SK-N-SH (cell line): ENCODE results near the gene CNGA2. TPM values are rescaled to one million over a fixed set of nuclear protein-coding genes. Genes with fewer than 3 reads are reported as not detected.

ENCODE experiments used
- CTCF ChIA-PET: fragments of 300-600, 350-600 bp; formaldehyde crosslinking; extraction: SDS; loops from one replicate; lab custom pipeline; 2021; lab: Yijun Ruan, JAX
- POLR2A ChIA-PET: fragments of 350-600 bp; sonication (Branson Sonifier 250); formaldehyde crosslinking; extraction: SDS; loops from one replicate; lab custom pipeline; 2020; ENCODE audit warnings: antibody characterized with exemption, inconsistent platforms; lab: Yijun Ruan, JAX
- DNase-seq: peaks from one replicate; pipeline ENCODE4 v3.0.0; 2012
- H2AFZ ChIP-seq: fragments of 200-600 bp; sonication (generic); 2 replicates; pipeline ENCODE4 v1.8.1; 2016; ENCODE audit warnings: antibody characterized with exemption, mild to moderate bottlenecking, low read depth
- H3F3A ChIP-seq: fragments of 200-600 bp; sonication (generic); replicated peaks from 2 replicates; pipeline ENCODE3; 2016; ENCODE audit warnings: antibody characterized with exemption, mild to moderate bottlenecking; ENCODE audit not compliant: insufficient read depth
- H3K27ac ChIP-seq, 2 experiments: fragments of 200-500 bp in 1 of 2; fragments of 200-600 bp in 1 of 2; sonication (Bioruptor generic) in 1 of 2; sonication (generic), shearing (Covaris generic) in 1 of 2; 2 replicates each; pipeline versions ENCODE4 v1.5.1 to v1.6.1; 2014 to 2016; ENCODE audit warnings: low read depth in 2 of 2, inconsistent platforms in 1 of 2, low read length in 1 of 2, mild to moderate bottlenecking in 1 of 2, mixed read lengths in 1 of 2
- H3K27me3 ChIP-seq: fragments of 200-600 bp; sonication (generic), shearing (Covaris generic); 2 replicates; pipeline ENCODE4 v1.6.1; 2016; ENCODE audit warnings: mixed run types; ENCODE audit not compliant: insufficient read depth
- H3K36me3 ChIP-seq, 2 experiments: fragments of 200-500 bp in 1 of 2; fragments of 200-600 bp in 1 of 2; sonication (Bioruptor generic) in 1 of 2; sonication (generic) in 1 of 2; replicated peaks in 1 of 2; 2 replicates each; pipeline versions ENCODE3 to v1.5.1; 2014 to 2016; ENCODE audit warnings: low read length in 1 of 2, mild to moderate bottlenecking in 1 of 2; ENCODE audit not compliant: insufficient read depth in 2 of 2, control insufficient read depth in 1 of 2
- H3K4me1 ChIP-seq, 2 experiments: fragments of 200-500 bp in 1 of 2; fragments of 200-600 bp in 1 of 2; sonication (Bioruptor generic) in 1 of 2; sonication (generic), shearing (Covaris generic) in 1 of 2; 2 replicates each; pipeline versions ENCODE4 v1.5.1 to v1.6.1; 2014 to 2016; ENCODE audit warnings: low read depth in 1 of 2, low read length in 1 of 2, mixed run types in 1 of 2; ENCODE audit not compliant: insufficient read depth in 2 of 2, control insufficient read depth in 1 of 2
- H3K4me2 ChIP-seq: fragments of 200-600 bp; sonication (generic), shearing (Covaris generic); 2 replicates; pipeline ENCODE4 v1.6.1; 2017; ENCODE audit warnings: mixed run types
- H3K4me3 ChIP-seq, 2 experiments: fragments of 200-500 bp in 1 of 2; fragments of 200-600 bp in 1 of 2; sonication (Bioruptor generic) in 1 of 2; sonication (generic), shearing (Covaris generic) in 1 of 2; 2 replicates each; pipeline versions ENCODE4 v1.5.1 to v1.8.1; 2014 to 2016; ENCODE audit warnings: low read depth in 2 of 2, inconsistent platforms in 1 of 2, low read length in 1 of 2, mild to moderate bottlenecking in 1 of 2, mixed read lengths in 1 of 2, moderate library complexity in 1 of 2
- H3K79me2 ChIP-seq: fragments of 200-600 bp; sonication (generic); 2 replicates; pipeline ENCODE4 v1.8.1; 2017; ENCODE audit warnings: mild to moderate bottlenecking; ENCODE audit not compliant: insufficient read depth
- H3K9ac ChIP-seq: fragments of 200-600 bp; sonication (generic); 2 replicates; pipeline ENCODE4 v1.6.1; 2017; ENCODE audit warnings: mixed run types
- H3K9me2 ChIP-seq: fragments of 200-600 bp; sonication (generic); 2 replicates; pipeline ENCODE4 v1.6.1; 2017; ENCODE audit warnings: mixed run types
- H3K9me3 ChIP-seq: fragments of 200-600 bp; sonication (generic); 2 replicates; pipeline ENCODE4 v1.6.1; 2017; ENCODE audit warnings: mixed run types, mild to moderate bottlenecking, moderate library complexity
- H4K20me1 ChIP-seq: fragments of 200-600 bp; sonication (generic); 2 replicates; pipeline ENCODE4 v1.6.1; 2017; ENCODE audit warnings: mild to moderate bottlenecking, mixed run types; ENCODE audit not compliant: insufficient read depth
- CTCF ChIP-seq: fragments of 200-600 bp; sonication (generic); IDR thresholded peaks from 2 replicates; pipeline ENCODE4 v1.6.1; 2017; ENCODE audit warnings: antibody characterized with exemption, mild to moderate bottlenecking, moderate library complexity
- FOXJ3 ChIP-seq: sonication (generic); formaldehyde crosslinking; IDR thresholded peaks from 2 replicates; pipeline ENCODE4 v1.5.1; 2020; ENCODE audit warnings: mild to moderate bottlenecking, missing genetic modification reagents
- FOXM1 ChIP-seq: IDR thresholded peaks from 2 replicates; pipeline ENCODE4 v1.4.0; 2012; ENCODE audit warnings: low read depth, mild to moderate bottlenecking
- GABPA ChIP-seq: IDR thresholded peaks from 2 replicates; pipeline ENCODE4 v1.4.0; 2012; ENCODE audit warnings: low read depth, mild to moderate bottlenecking
- GATA2 ChIP-seq: sonication (generic); formaldehyde crosslinking; IDR thresholded peaks from 2 replicates; pipeline ENCODE4 v1.5.0; 2020; ENCODE audit warnings: mild to moderate bottlenecking, missing genetic modification reagents
- IRF3 ChIP-seq: fragments of 150-350 bp; IDR thresholded peaks from 2 replicates; pipeline ENCODE4 v1.6.1; 2016; ENCODE audit warnings: mild to moderate bottlenecking, low read depth, low read length
- JUND ChIP-seq: IDR thresholded peaks from 2 replicates; pipeline ENCODE4 v1.4.0; 2012
- PBX3 ChIP-seq: IDR thresholded peaks from 2 replicates; pipeline ENCODE4; 2012
- RCOR1 ChIP-seq: fragments of 150-350 bp; IDR thresholded peaks from 2 replicates; pipeline ENCODE4 v1.6.1; 2017; ENCODE audit warnings: antibody characterized with exemption, low read length
- RXRA ChIP-seq: IDR thresholded peaks from 2 replicates; pipeline ENCODE4 v1.4.0; 2012; ENCODE audit warnings: low read depth, mild to moderate bottlenecking, borderline replicate concordance
- TAF1 ChIP-seq: IDR thresholded peaks from 2 replicates; pipeline ENCODE4 v1.6.1; 2012; ENCODE audit warnings: low read depth, mild to moderate bottlenecking, low read length, moderate library complexity, borderline replicate concordance
- TEAD4 ChIP-seq: IDR thresholded peaks from 2 replicates; pipeline ENCODE4 v1.4.0; 2012; ENCODE audit warnings: mild to moderate bottlenecking, borderline replicate concordance; ENCODE audit not compliant: insufficient read depth
- USF1 ChIP-seq: IDR thresholded peaks from 2 replicates; pipeline ENCODE4 v1.4.0; 2012; ENCODE audit warnings: low read depth, borderline replicate concordance
- USF2 ChIP-seq: fragments of 150-350 bp; IDR thresholded peaks from 2 replicates; pipeline ENCODE4 v1.6.1; 2017; ENCODE audit warnings: antibody characterized with exemption, low read length, low read depth, borderline replicate concordance
- YY1 ChIP-seq: IDR thresholded peaks from 2 replicates; pipeline ENCODE4 v1.4.0; 2012; ENCODE audit warnings: low read depth, mild to moderate bottlenecking
- ZBTB33 ChIP-seq: IDR thresholded peaks from 2 replicates; pipeline ENCODE4 v1.4.0; 2012; ENCODE audit warnings: low read depth, borderline replicate concordance
- WGBS: methylation state at CpG from one replicate; pipeline ENCODE4 v1.1.6; 2017; ENCODE audit warnings: low lambda C conversion rate; 5-methylcytosine and 5-hydroxymethylcytosine counted together
- polyA plus RNA-seq, 3 experiments: library from polyadenylated mRNA; depleted of rRNA; stranded (reverse); fragments of >200 nt; gene quantifications; 2 replicates each; pipeline ENCODE4 v1.2.3, GENCODE V29; 2012

CNGA2 gene
- polyA plus RNA-seq, 1 of the 3 experiments (the other 2 are of a cell fraction): not detected

- no peak overlapping the region for H3K4me3 ChIP-seq
- H4K20me1 ChIP-seq: no peaks in the 10 kb centered on the region
- no peaks in the 10 kb centered on the region for H3F3A ChIP-seq
- CTCF ChIA-PET: interaction anchor here (1.5 to 2.0 kb wide), 2 partner anchors 887 to 889 kb away, joined by 4 read pairs; no protein-coding TSS in a partner anchor
- H3K27me3 ChIP-seq: peaks cover 37% of the 10 kb centered on the region; the same call in 1 of the 2 replicates
- H3K79me2 ChIP-seq: no peaks in the 10 kb centered on the region
- no peaks in the 10 kb centered on the region for H3K36me3 ChIP-seq
- POLR2A ChIA-PET: no interaction called here
- WGBS: 3% methylated on average over 2 of the region's 2 CpGs
- H3K9ac ChIP-seq: no peak overlapping the region
- no peaks in the 10 kb centered on the region for H3K4me1 ChIP-seq
- no peak for DNase-seq
- TF ChIP-seq YY1 (no peak), IRF3 (no peak), USF1 (no peak), GATA2 (CRISPR knock-in tag) (no peak), RCOR1 (no peak), JUND (no peak), TAF1 (no peak), FOXM1 (no peak), CTCF (no peak), USF2 (no peak), RXRA (no peak), ZBTB33 (no peak), TEAD4 (no peak), FOXJ3 (CRISPR knock-in tag) (no peak), PBX3 (no peak), GABPA (no peak)
- TF ChIP-seq, all 33 proteins: peak for 0
- H3K27ac ChIP-seq: no peak overlapping the region
- no peak overlapping the region for H2AFZ ChIP-seq
- H3K9me3 ChIP-seq: no peaks in the 10 kb centered on the region
- H3K4me2 ChIP-seq: no peak overlapping the region
- H3K9me2 ChIP-seq: no peaks in the 10 kb centered on the region
Measured at GRCh38 chrX:151746502-151746901, 12.0 kb downstream of the CNGA2 start.
